ENCODE measurements around the gene GAB2. TPM values are rescaled to one million over a fixed set of nuclear protein-coding genes. Genes with fewer than 3 reads are reported as not detected.

Gene GAB2
- total and polyA plus RNA-seq, 2 of the 13 experiments (the other 11 are each of a cell fraction or from before 2014, with no cell fraction given): 4.1 to 8.6 TPM

DNA sequence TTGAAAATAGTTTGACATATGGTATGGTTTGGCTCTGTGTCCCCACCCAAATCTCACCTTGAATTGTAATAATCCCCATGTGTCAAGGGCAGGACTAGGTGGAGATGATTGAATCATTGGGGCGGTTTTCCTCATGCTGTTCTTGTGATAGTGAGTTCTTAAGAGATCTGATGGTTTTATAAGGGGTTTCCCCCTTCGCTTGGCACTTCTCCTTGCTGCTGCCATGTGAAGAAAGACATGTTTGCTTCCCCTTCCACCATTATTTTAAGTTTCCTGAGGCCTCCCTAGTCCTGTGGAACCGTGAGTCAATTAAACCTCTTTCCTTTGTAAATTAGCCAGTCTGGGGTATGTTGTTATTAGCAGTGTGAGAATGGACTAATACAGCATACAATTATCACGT lies 236.9 kb downstream of the GAB2 start:
- intact Hi-C loops (cut with micrococcal nuclease; ENCODE audit: unreplicated experiment): no loop called here
- ChIA-PET CTCF (ENCODE audit: low intra/inter-chr PET ratio, low total read pairs) (no interaction called here), POLR2A (interaction anchor here (1.5 kb wide), 1 partner anchor 8 kb away, joined by 8 read pairs; the partner anchor contains the start of genes KCTD21 and USP35)
- no peak overlapping the region for H3K4me3 ChIP-seq (replicated peaks in 1 of 3; ENCODE audit: insufficient read depth in 1 of 3, low read depth in 2 of 3, low read length in 3 of 3)
- ATAC-seq: no peak
- FAIRE-seq: no peak
- no peaks in the 10 kb centered on the region for H3K36me3 ChIP-seq (replicated peaks in 1 of 2; ENCODE audit: control insufficient read depth in 1 of 2, insufficient read depth in 2 of 2, low read length in 2 of 2)
- in situ Hi-C loops (cut with HindIII; ENCODE audit: extremely low pct_ligation_motif_present, low pct_unique_long_range_greater_than_20kb): no loop called here
- no peak overlapping the region for H3K27ac ChIP-seq (ENCODE audit: extremely low read length, insufficient read depth, low read length)
- H3K4me1 ChIP-seq (ENCODE audit: insufficient read depth, low read length): peaks cover 45% of the 10 kb centered on the region
- no peaks in the 10 kb centered on the region for H4K20me1 ChIP-seq (ENCODE audit: insufficient read depth, low read length)
- no peaks in the 10 kb centered on the region for H3K9me3 ChIP-seq (ENCODE audit: low read length)
- no peak for DNase-seq (ENCODE audit: low spot score)
- BruUV-seq (replicated peaks): no TSS peak
- H2AFZ ChIP-seq (ENCODE audit: low read length): no peak overlapping the region
- no peak overlapping the region for H3K9ac ChIP-seq (ENCODE audit: insufficient read depth, low read depth, low read length)
- TF ChIP-seq ERF (CRISPR knock-in tag; IDR thresholded peaks at IDR 0.05): no peak
- no peaks in the 10 kb centered on the region for H3K27me3 ChIP-seq (ENCODE audit: control insufficient read depth in 1 of 2, insufficient read depth in 2 of 2, low read length in 2 of 2)
- WGBS (ENCODE audit: low lambda C conversion rate): 96% methylated on average over 4 of the region's 4 CpGs
- no peak overlapping the region for H3K4me2 ChIP-seq (ENCODE audit: low read depth, low read length)
- no peaks in the 10 kb centered on the region for H3K79me2 ChIP-seq (ENCODE audit: insufficient read depth, low read length)

DNA sequence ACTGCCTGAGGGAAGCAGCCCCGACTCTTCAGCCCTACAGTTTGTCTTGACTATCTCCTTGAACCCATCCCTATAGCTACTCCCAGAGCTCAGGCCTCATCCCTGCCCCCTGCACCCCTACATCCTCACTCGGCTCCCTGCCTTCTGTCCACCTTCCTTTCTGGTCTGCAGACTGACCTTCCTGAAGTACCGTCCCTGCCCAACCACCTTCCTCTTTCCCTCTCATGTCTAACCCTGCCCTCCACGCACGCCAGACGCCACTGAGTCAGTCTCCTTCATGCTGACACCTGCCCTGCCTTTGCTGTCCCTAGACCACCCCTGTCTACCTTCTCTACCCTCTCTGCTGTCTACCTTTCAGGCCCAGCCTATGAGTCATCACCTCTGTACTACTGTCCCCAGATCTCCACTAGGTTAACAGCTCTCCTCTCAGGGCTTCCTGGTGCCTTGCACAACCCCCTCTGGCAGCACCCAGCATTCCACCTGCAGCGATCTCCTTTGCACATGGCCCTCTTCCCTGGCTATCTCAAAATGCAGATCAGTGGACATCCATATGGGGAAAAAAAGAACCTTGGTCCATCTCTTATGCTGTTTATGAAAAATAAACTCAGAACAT lies 238.1 kb downstream of the GAB2 start:
- POLR2A ChIA-PET: interaction anchor here (1.0 to 1.5 kb wide), 4 partner anchors 9 to 134 kb away, joined by 3 to 8 read pairs (median 4); partner anchors contain the start of genes ALG8, KCTD21 and USP35
- no peak overlapping the region for H3K9ac ChIP-seq (ENCODE audit: insufficient read depth, low read depth, low read length)
- peak; percentile 69 for DNase-seq (ENCODE audit: low spot score)
- H3K4me3 ChIP-seq (replicated peaks in 1 of 3; ENCODE audit: insufficient read depth in 1 of 3, low read depth in 2 of 3, low read length in 3 of 3): no peak overlapping the region
- CTCF ChIA-PET (ENCODE audit: low intra/inter-chr PET ratio, low total read pairs): no interaction called here
- H3K4me2 ChIP-seq (ENCODE audit: low read depth, low read length): no peak overlapping the region; the same call in 1 of the 2 replicates
- peak; percentile 40 for FAIRE-seq
- no peaks in the 10 kb centered on the region for H3K27me3 ChIP-seq (ENCODE audit: control insufficient read depth in 1 of 2, insufficient read depth in 2 of 2, low read length in 2 of 2)
- no peak overlapping the region for H3K27ac ChIP-seq (ENCODE audit: extremely low read length, insufficient read depth, low read length)
- BruUV-seq (replicated peaks): no TSS peak
- intact Hi-C loops (cut with micrococcal nuclease; ENCODE audit: unreplicated experiment): no loop called here
- in situ Hi-C loops (cut with HindIII; ENCODE audit: extremely low pct_ligation_motif_present, low pct_unique_long_range_greater_than_20kb): no loop called here
- no peaks in the 10 kb centered on the region for H3K9me3 ChIP-seq (ENCODE audit: low read length)
- H3K79me2 ChIP-seq (ENCODE audit: insufficient read depth, low read length): no peaks in the 10 kb centered on the region
- H3K36me3 ChIP-seq (replicated peaks in 1 of 2; ENCODE audit: control insufficient read depth in 1 of 2, insufficient read depth in 2 of 2, low read length in 2 of 2): no peaks in the 10 kb centered on the region
- peaks cover 33% of the 10 kb centered on the region for H3K4me1 ChIP-seq (ENCODE audit: insufficient read depth, low read length)
- no peak overlapping the region for H2AFZ ChIP-seq (ENCODE audit: low read length)
- ATAC-seq: peak; percentile 97
- 53% methylated on average over 7 of the region's 7 CpGs for WGBS (ENCODE audit: low lambda C conversion rate)
- H4K20me1 ChIP-seq (ENCODE audit: insufficient read depth, low read length): no peaks in the 10 kb centered on the region
- TF ChIP-seq EP300 (IDR thresholded peaks at IDR 0.05; ENCODE audit: low read depth in 2 of 2, low read length in 2 of 2) (no peak), EP300 (CRISPR knock-in tag; IDR thresholded peaks at IDR 0.05; ENCODE audit: borderline replicate concordance) (no peak), TEAD3 (CRISPR knock-in tag; optimal IDR thresholded peaks at IDR 0.05; ENCODE audit: borderline replicate concordance) (peak; percentile 22), ZNF543 (CRISPR knock-in tag; IDR thresholded peaks at IDR 0.05) (no peak), RARA (CRISPR knock-in tag; IDR thresholded peaks at IDR 0.05) (peak; percentile 32; the same call in 1 of the 2 replicates), CCAR2 (optimal IDR thresholded peaks at IDR 0.05; ENCODE audit: low read depth, low read length) (no peak), CBFB (CRISPR knock-in tag; IDR thresholded peaks at IDR 0.05) (no peak), TARDBP (CRISPR knock-in tag; IDR thresholded peaks at IDR 0.05) (0 out of 2 replicates have a peak, but pooled peaks have one; percentile 16), GTF3A (CRISPR knock-in tag; conservative IDR thresholded peaks at IDR 0.05) (no peak), ZNF253 (CRISPR knock-in tag; IDR thresholded peaks at IDR 0.05; ENCODE audit: borderline replicate concordance) (no peak), ZNF782 (CRISPR knock-in tag; IDR thresholded peaks at IDR 0.05; ENCODE audit: borderline replicate concordance) (no peak), ZSCAN25 (CRISPR knock-in tag; IDR thresholded peaks at IDR 0.05) (peak; percentile 49; the same call in 1 of the 2 replicates), ZNF44 (CRISPR knock-in tag; IDR thresholded peaks at IDR 0.05) (no peak), RNF2 (conservative IDR thresholded peaks at IDR 0.05; ENCODE audit: low read depth) (no peak), ZBTB42 (CRISPR knock-in tag; IDR thresholded peaks at IDR 0.05) (no peak), ZFP91 (CRISPR knock-in tag; IDR thresholded peaks at IDR 0.05; ENCODE audit: borderline replicate concordance) (0 out of 2 replicates have a peak, but pooled peaks have one; percentile 25), RBM22 (optimal IDR thresholded peaks at IDR 0.05; ENCODE audit: low read length) (no peak), SMC3 (IDR thresholded peaks at IDR 0.05; ENCODE audit: low read length) (peak; percentile 2; the same call in 1 of the 2 replicates), ZNF7 (CRISPR knock-in tag; IDR thresholded peaks at IDR 0.05) (no peak)
